HepG2 (cell line): Measurements from ENCODE around the gene PRKG1. TPM values are rescaled to one million over a fixed set of nuclear protein-coding genes. Genes with fewer than 3 reads are reported as not detected.

Experiments
- ATAC-seq: fragments of 200-7000 bp; cut with Tn5 transposase; 3 replicates; pipeline ENCODE4 v1.9.1; 2020; ENCODE audit warnings: mild to moderate bottlenecking, moderate library complexity
- BruUV-seq: library from RNA; stranded (reverse); fragments of 400-500 nt; replicated peaks from 2 replicates; lab custom pipeline; 2021; lab: Mats Ljungman, UMichigan
- CTCF ChIA-PET: fragments of 300-600 bp; formaldehyde crosslinking; extraction: SDS; loops from one replicate; lab custom pipeline; 2021; ENCODE audit warnings: low total read pairs, inconsistent platforms, low intra/inter-chr PET ratio; lab: Yijun Ruan, JAX
- POLR2A ChIA-PET: fragments of 350-600 bp; sonication (Branson Sonifier 250); formaldehyde crosslinking; loops from one replicate; lab custom pipeline; 2020; ENCODE audit warnings: antibody characterized with exemption, inconsistent platforms; lab: Yijun Ruan, JAX
- DNase-seq: peaks from one replicate; pipeline ENCODE4 v3.0.0-alpha.2; 2015; ENCODE audit warnings: low spot score
- FAIRE-seq: peaks from 3 replicates; lab custom pipeline; 2011; peaks lifted over from hg19 to GRCh38; lab: Jason Lieb, UNC
- H2AFZ ChIP-seq: one replicate; pipeline ENCODE4 v1.6.1; 2011; ENCODE audit warnings: low read length, inconsistent platforms
- H3K27ac ChIP-seq: fragments of 300-600 bp; 3 replicates; pipeline ENCODE4 v1.8.0; 2011; ENCODE audit warnings: mixed run types, mild to moderate bottlenecking, mixed read lengths, low read length, inconsistent platforms; ENCODE audit not compliant: insufficient read depth; ENCODE audit errors: extremely low read length
- H3K27me3 ChIP-seq, 2 experiments: fragments of 200-600 bp in 1 of 2; 2 replicates in 1 of 2; 3 replicates in 1 of 2; pipeline versions ENCODE4 v1.6.0 to v1.8.0; 2011; ENCODE audit warnings: low read length in 2 of 2, mild to moderate bottlenecking in 2 of 2, moderate library complexity in 2 of 2, inconsistent platforms in 1 of 2; ENCODE audit not compliant: insufficient read depth in 2 of 2, control insufficient read depth in 1 of 2
- H3K36me3 ChIP-seq, 2 experiments: fragments of 200-600 bp in 1 of 2; replicated peaks in 1 of 2; 2 replicates in 1 of 2; 3 replicates in 1 of 2; pipeline versions ENCODE4 v1.5.1 to v1.8.0; 2011; ENCODE audit warnings: low read length in 2 of 2, inconsistent platforms in 1 of 2; ENCODE audit not compliant: insufficient read depth in 2 of 2, control insufficient read depth in 1 of 2
- H3K4me1 ChIP-seq: 2 replicates; pipeline ENCODE4 v1.5.1; 2012; ENCODE audit warnings: low read length, inconsistent platforms; ENCODE audit not compliant: insufficient read depth
- H3K4me2 ChIP-seq: 2 replicates; pipeline ENCODE4 v1.6.0; 2011; ENCODE audit warnings: low read depth, low read length, inconsistent platforms
- H3K4me3 ChIP-seq, 3 experiments: fragments of 200-600 bp in 1 of 3; sonication (generic), shearing (Covaris generic) in 1 of 3; replicated peaks in 1 of 3; 2 replicates each; pipeline ENCODE4 v1.5.1; 2011 to 2016; ENCODE audit warnings: low read length in 3 of 3, inconsistent platforms in 2 of 3, low read depth in 2 of 3, mild to moderate bottlenecking in 2 of 3, control low read depth in 1 of 3, mixed read lengths in 1 of 3; ENCODE audit not compliant: insufficient read depth in 1 of 3
- H3K79me2 ChIP-seq: one replicate; pipeline ENCODE4 v1.6.1; 2011; ENCODE audit warnings: low read length, inconsistent platforms; ENCODE audit not compliant: insufficient read depth
- H3K9ac ChIP-seq: 2 replicates; pipeline ENCODE4 v1.6.0; 2011; ENCODE audit warnings: mild to moderate bottlenecking, low read depth, low read length, inconsistent platforms; ENCODE audit not compliant: insufficient read depth
- H3K9me3 ChIP-seq: 2 replicates; pipeline ENCODE4 v1.5.1; 2012; ENCODE audit warnings: mild to moderate bottlenecking, low read length
- H4K20me1 ChIP-seq: 2 replicates; pipeline ENCODE4 v1.6.0; 2011; ENCODE audit warnings: inconsistent platforms, mild to moderate bottlenecking, low read length, moderate library complexity; ENCODE audit not compliant: insufficient read depth
- CENPBD1 ChIP-seq: sonication (generic); formaldehyde crosslinking; IDR thresholded peaks from 2 replicates; pipeline ENCODE4 v1.8.0; 2022; ENCODE audit warnings: missing genetic modification reagents, low read depth, mild to moderate bottlenecking, borderline replicate concordance
- CENPX ChIP-seq: sonication (generic); formaldehyde crosslinking; IDR thresholded peaks from 2 replicates; pipeline ENCODE4 v1.9.0; 2021; ENCODE audit warnings: mild to moderate bottlenecking, missing genetic modification reagents, moderate library complexity
- ELF3 ChIP-seq: IDR thresholded peaks from 2 replicates; pipeline ENCODE4 v1.6.1; 2016; ENCODE audit warnings: missing genetic modification reagents, missing compliant biosample characterization
- HES4 ChIP-seq: sonication (generic); formaldehyde crosslinking; IDR thresholded peaks from 2 replicates; pipeline ENCODE4 v1.9.0; 2021; ENCODE audit warnings: mild to moderate bottlenecking, missing genetic modification reagents, borderline replicate concordance
- NR2C2 ChIP-seq: sonication (generic); formaldehyde crosslinking; IDR thresholded peaks from 2 replicates; pipeline ENCODE4 v1.4.0; 2020; ENCODE audit warnings: missing genetic modification reagents, mild to moderate bottlenecking, moderate library complexity, borderline replicate concordance
- REST ChIP-seq, 2 experiments: IDR thresholded peaks; 2 replicates each; pipeline ENCODE4 v1.6.1; 2011 to 2012; ENCODE audit warnings: low read length in 2 of 2, borderline replicate concordance in 1 of 2, low read depth in 1 of 2, mild to moderate bottlenecking in 1 of 2, moderate library complexity in 1 of 2
- UBTF ChIP-seq: sonication (generic); formaldehyde crosslinking; IDR thresholded peaks from 2 replicates; pipeline ENCODE4 v1.4.0; 2020; ENCODE audit warnings: mild to moderate bottlenecking, missing genetic modification reagents
- YEATS2 ChIP-seq: sonication (generic); formaldehyde crosslinking; IDR thresholded peaks from 2 replicates; pipeline ENCODE4 v1.4.0; 2020; ENCODE audit warnings: missing genetic modification reagents, borderline replicate concordance
- ZNF160 ChIP-seq: sonication (generic); formaldehyde crosslinking; IDR thresholded peaks from 2 replicates; pipeline ENCODE4 v1.8.0; 2022; ENCODE audit warnings: mild to moderate bottlenecking, inconsistent platforms, missing genetic modification reagents
- ZNF280D ChIP-seq: sonication (generic); formaldehyde crosslinking; IDR thresholded peaks from 2 replicates; pipeline ENCODE4 v1.5.1; 2020; ENCODE audit warnings: mild to moderate bottlenecking, missing genetic modification reagents
- ZNF451 ChIP-seq: sonication (generic); formaldehyde crosslinking; IDR thresholded peaks from 2 replicates; pipeline ENCODE4 v1.5.0; 2020; ENCODE audit warnings: mild to moderate bottlenecking, missing genetic modification reagents
- WGBS: methylation state at CpG from one replicate; pipeline ENCODE4 v1.1.6; 2017; ENCODE audit warnings: low lambda C conversion rate; 5-methylcytosine and 5-hydroxymethylcytosine counted together
- in situ Hi-C: cut with HindIII; loops from 2 replicates; pipeline ENCODE4 v1.10.0; 2017; ENCODE audit warnings: low pct_unique_long_range_greater_than_20kb; ENCODE audit not compliant: extremely low pct_ligation_motif_present
- intact Hi-C: fragments of 100-400 bp; cut with micrococcal nuclease; formaldehyde crosslinking; loops from one replicate; pipeline ENCODE4 v1.10.0; 2022; ENCODE audit not compliant: unreplicated experiment
- polyA plus RNA-seq, 8 experiments: library from polyadenylated mRNA; depleted of rRNA in 3 of 8; stranded (reverse) in 7 of 8; unstranded in 1 of 8; fragments of >200 nt; fragmentation: Illumina TruSeq in 4 of 8; extraction: Trizol in 4 of 8; gene quantifications; 2 replicates each; pipeline versions ENCODE4 v1.2.1 to v1.2.3, GENCODE V29; 2011 to 2016; ENCODE audit warnings: low read depth in 4 of 8, missing spikeins in 1 of 8, mixed read lengths in 1 of 8; ENCODE audit not compliant: insufficient read depth in 1 of 8
- total RNA-seq, 5 experiments: library from RNA; depleted of rRNA; stranded (reverse); fragments of >200 nt; fragmentation: Illumina TruSeq; extraction: Trizol; gene quantifications; 2 replicates each; pipeline ENCODE4 v1.2.3, GENCODE V29; 2016; ENCODE audit warnings: low read depth in 1 of 5

PRKG1 gene
- total and polyA plus RNA-seq, 2 of the 13 experiments (the other 11 are each of a cell fraction or from before 2014, with no cell fraction given), result 0.01 TPM; not detected in 1

GRCh38 chr10:52226197-52226847 is 1152.0 kb downstream of the PRKG1 start:
- ChIA-PET POLR2A (no interaction called here), CTCF (no interaction called here)
- Histone ChIP-seq H3K4me1 (peaks cover 8% of the 10 kb centered on the region; the same call in 1 of the 2 replicates), H3K4me2 (no peak overlapping the region), H3K36me3 (no peaks in the 10 kb centered on the region), H3K27ac (no peak overlapping the region), H3K9ac (no peak overlapping the region), H3K9me3 (no peaks in the 10 kb centered on the region), H3K4me3 (no peak overlapping the region), H3K27me3 (no peaks in the 10 kb centered on the region), H3K79me2 (no peaks in the 10 kb centered on the region), H2AFZ (no peak overlapping the region), H4K20me1 (no peaks in the 10 kb centered on the region)
- in situ Hi-C loops, result no loop called here
- 0% methylated on average over 1 of the region's 1 CpG for WGBS
- DNase-seq, result no peak
- no peak for FAIRE-seq
- ATAC-seq, result no peak
- BruUV-seq, result no TSS peak
- intact Hi-C loops, result no loop called here
- TF ChIP-seq ZNF451, result no peak
- no peak for TF ChIP-seq UBTF (CRISPR knock-in tag)
- TF ChIP-seq CENPBD1 (CRISPR knock-in tag), result no peak
- no peak for TF ChIP-seq NR2C2 (CRISPR knock-in tag)
- TF ChIP-seq YEATS2 (CRISPR knock-in tag), result no peak
- no peak for TF ChIP-seq HES4 (CRISPR knock-in tag)
- TF ChIP-seq CENPX (CRISPR knock-in tag), result no peak
- no peak for TF ChIP-seq ZNF280D (CRISPR knock-in tag)
- no peak for TF ChIP-seq ELF3 (CRISPR knock-in tag)
- no peak for TF ChIP-seq REST (IDR thresholded peaks at IDR 0.05; ENCODE audit: borderline replicate concordance in 1 of 2, low read depth in 1 of 2, low read length in 2 of 2)
- TF ChIP-seq ZNF160 (CRISPR knock-in tag), result no peak
